Urinary bladder (tissue), 4 donors: ENCODE results near the gene CAPN5. TPM values are rescaled to one million over a fixed set of nuclear protein-coding genes. Genes with fewer than 3 reads are reported as not detected.

ENCODE experiments used
- DNase-seq: peaks from one replicate; pipeline ENCODE4 v3.0.0-alpha.2; 2015; ENCODE audit errors: extremely low spot score
- H3K27ac ChIP-seq: one replicate; pipeline ENCODE4 v1.5.1; 2013; ENCODE audit warnings: low read depth, mild to moderate bottlenecking, moderate library complexity
- H3K36me3 ChIP-seq: one replicate; pipeline ENCODE4 v1.6.1; 2013; ENCODE audit warnings: mild to moderate bottlenecking, moderate library complexity; ENCODE audit not compliant: insufficient read depth
- H3K4me1 ChIP-seq: one replicate; pipeline ENCODE4 v1.6.1; 2013; ENCODE audit warnings: mild to moderate bottlenecking, moderate library complexity; ENCODE audit not compliant: insufficient read depth
- H3K4me3 ChIP-seq: one replicate; pipeline ENCODE4 v1.5.1; 2013; ENCODE audit warnings: low read depth, low read length
- WGBS: extraction: QIAGEN DNeasy Blood & Tissue Kit; methylation state at CpG from one replicate; pipeline ENCODE4 v1.1.7; 2013; 5-methylcytosine and 5-hydroxymethylcytosine counted together
- polyA plus RNA-seq: library from polyadenylated mRNA; stranded (reverse); fragments of 200-250 nt; gene quantifications from one replicate; pipeline ENCODE4 v1.2.3, GENCODE V29; 2013
- total RNA-seq: library from RNA; depleted of rRNA; stranded (reverse); fragments of >200 nt; gene quantifications from one replicate; pipeline ENCODE4 v1.2.3, GENCODE V29; 2014
- donor health status: healthy with polysubstance abuse.
- donor health status: healthy.

The CAPN5 gene
- total and polyA plus RNA-seq, 2 donors = 14.8 to 17.8 TPM

DNA sequence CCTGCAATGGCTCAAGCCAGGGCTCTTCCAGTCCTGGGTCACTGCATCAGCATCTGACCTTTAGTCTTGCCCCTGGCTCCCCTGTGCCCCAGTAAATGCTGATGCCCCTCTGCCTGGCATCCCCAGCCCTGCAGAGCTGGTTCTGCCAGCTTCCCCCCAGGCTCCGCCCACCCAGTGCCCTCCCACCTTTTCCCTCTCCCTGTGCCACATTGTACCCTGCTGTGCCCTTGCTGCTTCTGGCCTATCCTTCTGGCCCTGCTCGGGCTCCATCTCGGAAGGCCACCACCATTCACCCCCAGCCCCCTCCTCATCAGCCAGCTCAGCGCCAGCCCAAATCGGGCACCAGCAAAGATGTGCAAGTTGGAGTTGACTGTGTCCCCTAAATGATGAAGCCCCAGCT lies 7.4 kb downstream of the CAPN5 start:
- DNase-seq = no peak
- Histone ChIP-seq H3K36me3 (no peaks in the 10 kb centered on the region), H3K4me3 (no peak overlapping the region), H3K4me1 (peaks cover 5% of the 10 kb centered on the region), H3K27ac (peak overlapping the region; percentile 91)
- WGBS = 84% methylated on average over 5 of the region's 5 CpGs

DNA sequence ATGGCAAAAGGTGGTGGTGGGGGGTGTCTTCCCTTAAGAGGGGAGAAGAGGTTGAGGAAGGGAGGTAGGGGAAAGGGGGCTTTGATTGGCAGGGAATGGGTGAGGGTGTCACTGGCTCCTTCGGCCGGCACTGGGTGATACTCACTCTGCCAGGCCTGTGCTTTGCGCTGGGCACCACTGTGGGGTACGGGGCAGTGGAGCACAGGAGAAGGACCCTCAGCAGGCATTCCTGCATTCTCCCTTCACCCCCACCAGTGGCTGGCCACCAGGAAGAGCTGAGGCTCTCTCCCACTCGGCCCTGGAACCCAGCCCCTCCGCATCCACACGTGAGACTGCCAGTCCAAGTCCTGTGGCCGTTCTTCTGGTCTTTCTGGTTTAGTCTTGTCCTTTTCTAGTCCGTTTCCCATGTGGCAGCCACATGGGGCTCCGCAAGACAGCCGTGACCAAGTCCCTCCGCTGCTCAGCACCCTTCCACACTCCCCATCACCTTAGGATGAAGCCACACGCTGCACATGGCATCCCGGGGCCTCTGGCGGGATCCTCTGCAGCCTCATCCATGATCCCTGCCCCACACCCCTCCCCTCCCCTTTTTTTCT lies 8.0 kb downstream of the CAPN5 start:
- peaks cover 5% of the 10 kb centered on the region for H3K4me1 ChIP-seq
- DNase-seq = no peak
- H3K36me3 ChIP-seq = no peaks in the 10 kb centered on the region
- WGBS = 77% methylated on average over 15 of the region's 15 CpGs
- H3K4me3 ChIP-seq = no peak overlapping the region
- H3K27ac ChIP-seq = peak overlapping the region; percentile 91

DNA sequence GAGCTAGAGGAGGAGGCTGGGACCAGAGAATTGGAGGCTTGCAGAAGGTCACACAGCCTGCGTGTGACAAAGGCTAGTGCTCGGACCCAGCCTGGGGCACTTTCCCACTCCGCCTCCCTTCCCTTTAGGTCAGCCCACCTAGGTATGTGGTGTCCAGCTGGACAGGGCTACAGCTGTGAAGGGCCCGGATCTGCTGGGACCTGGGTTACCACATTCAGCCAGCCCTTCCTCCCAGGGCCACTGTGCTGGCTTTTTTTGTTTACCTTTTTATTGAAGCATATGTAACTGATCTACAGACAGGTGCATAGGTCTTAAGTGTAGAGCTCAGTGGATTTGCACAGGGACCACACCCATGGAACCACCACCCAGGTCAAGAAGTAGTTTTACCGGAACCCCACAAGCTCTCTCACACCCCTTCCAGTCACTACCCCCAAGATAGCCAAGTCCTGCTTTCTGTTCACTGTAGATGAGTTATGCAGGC lies 8.7 kb downstream of the CAPN5 start:
- Histone ChIP-seq H3K36me3 (no peaks in the 10 kb centered on the region), H3K4me1 (peaks cover 5% of the 10 kb centered on the region), H3K4me3 (no peak overlapping the region), H3K27ac (peak overlapping the region; percentile 25)
- DNase-seq = no peak
- 75% methylated on average over 5 of the region's 5 CpGs for WGBS

DNA sequence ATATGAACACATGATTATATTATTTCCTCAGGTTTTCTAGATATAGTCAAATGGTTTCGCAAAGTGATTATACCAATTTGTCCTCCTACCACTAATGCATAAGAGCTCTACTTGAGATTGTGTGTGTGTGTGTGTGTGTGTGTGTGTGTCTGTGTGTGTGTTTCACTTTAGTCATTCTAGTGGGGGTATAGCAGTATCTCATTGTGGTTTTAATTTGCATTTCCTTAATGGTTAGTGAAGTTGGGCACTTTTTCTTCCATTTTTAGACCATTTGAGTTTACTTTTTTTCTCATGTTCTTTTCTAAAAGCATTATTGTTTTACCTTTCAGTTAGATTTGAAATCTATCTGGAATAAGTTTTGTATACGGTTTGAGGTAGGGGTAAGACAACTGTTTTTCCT lies 12.9 kb downstream of the CAPN5 start:
- 98% methylated on average over 2 of the region's 2 CpGs for WGBS
- peaks cover 2% of the 10 kb centered on the region for H3K4me1 ChIP-seq
- H3K27ac ChIP-seq = no peak overlapping the region
- DNase-seq = no peak
- H3K4me3 ChIP-seq = no peak overlapping the region
- no peaks in the 10 kb centered on the region for H3K36me3 ChIP-seq

DNA sequence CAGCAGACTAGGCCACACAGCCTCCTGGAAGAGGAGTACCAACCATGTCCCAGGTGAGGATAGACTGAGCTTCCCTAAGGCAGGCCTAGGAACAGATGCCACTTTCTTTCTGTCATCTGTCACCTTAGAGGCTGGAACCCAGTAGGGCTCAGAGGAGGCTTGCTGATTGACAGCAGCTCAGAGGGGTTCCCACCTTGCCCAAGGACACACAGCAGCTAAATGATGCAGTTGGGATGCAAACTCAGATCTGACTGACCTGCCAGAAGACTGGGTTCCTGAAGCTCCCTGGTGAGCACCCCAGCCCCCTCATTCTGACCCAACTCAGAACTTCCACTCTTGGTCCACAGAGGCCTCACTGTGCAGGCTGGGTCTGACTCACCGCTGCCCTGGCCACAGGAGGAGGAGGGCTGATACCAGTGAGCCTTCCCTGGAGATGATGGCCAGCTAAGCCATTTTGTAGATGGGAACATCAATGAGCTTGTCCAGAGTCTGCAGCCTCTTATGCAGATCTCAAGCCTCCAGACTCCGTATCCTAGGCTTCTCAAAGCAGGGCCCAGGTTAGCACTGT lies 14.0 kb downstream of the CAPN5 start:
- no peak overlapping the region for H3K4me3 ChIP-seq
- H3K36me3 ChIP-seq = no peaks in the 10 kb centered on the region
- DNase-seq = no peak
- peaks cover 2% of the 10 kb centered on the region for H3K4me1 ChIP-seq
- H3K27ac ChIP-seq = no peak overlapping the region
- 94% methylated on average over 2 of the region's 2 CpGs for WGBS

DNA sequence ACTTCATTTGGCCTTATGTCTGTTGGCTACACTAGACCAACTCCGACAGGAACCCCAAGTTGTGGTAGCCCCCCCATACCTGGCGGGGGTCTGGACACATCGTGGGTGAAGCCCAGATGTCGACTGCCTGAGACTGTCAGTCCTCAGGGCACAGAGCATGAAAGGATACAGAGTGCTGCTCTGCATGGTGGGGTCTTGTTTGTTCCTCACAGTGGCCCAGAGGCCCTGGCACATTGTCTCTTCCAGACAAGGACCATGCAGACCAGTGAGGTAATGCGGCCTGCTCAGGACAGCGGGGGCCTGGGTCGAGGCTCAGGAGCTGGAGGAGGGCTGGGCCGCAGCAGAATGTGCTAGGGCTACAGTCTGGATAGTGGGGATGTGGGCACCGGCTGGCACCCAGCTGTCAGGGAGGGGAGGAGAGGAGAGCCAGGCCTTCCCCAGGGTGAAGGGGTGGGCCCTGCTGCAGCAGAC lies 14.6 kb downstream of the CAPN5 start:
- DNase-seq = no peak
- no peak overlapping the region for H3K4me3 ChIP-seq
- H3K27ac ChIP-seq = no peak overlapping the region
- 90% methylated on average over 9 of the region's 9 CpGs for whole genome bisulfite sequencing
- no peaks in the 10 kb centered on the region for H3K36me3 ChIP-seq
- H3K4me1 ChIP-seq = peaks cover 2% of the 10 kb centered on the region

DNA sequence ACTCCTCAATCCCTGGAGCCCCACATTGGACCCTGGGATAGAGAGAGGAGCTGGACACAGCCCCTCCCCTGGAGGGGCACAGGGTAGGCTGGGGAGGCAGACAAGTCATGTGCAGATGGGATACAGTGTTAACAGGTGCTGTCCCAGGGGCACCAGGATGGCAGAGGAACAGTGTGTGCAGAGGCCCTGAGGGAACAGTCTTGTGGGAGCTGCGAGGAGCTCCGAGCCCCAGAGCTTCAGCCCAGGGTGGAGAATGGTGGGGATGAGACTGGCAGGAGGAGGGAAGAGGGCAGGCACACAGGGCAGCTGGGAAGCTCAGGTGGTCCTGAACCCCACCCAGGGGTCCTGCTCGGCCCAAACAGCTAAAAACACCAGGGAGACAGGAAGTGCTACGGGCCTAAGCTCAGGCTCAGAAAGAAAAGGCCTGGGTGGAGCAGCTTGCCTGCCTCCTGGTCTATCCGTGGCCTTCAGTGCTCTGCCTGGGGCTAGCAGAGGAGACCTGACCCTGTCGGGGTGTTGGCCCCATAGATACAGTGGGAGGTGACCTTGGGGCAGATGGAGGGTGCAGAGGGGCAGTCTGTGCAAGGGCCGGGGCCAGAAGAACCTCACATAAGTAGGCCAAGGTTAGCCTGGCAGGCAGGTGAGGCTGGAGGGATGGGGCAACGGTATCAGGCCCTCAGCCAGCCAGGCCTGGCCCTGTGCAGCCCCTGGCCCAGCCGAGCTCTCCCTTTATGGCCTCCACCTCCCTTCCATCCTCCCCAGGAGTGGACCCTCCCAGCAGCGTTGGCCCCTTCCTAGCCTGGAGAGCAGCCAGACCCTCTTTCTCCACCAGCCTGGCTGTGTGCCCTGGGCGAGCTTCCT lies 15.4 kb downstream of the CAPN5 start:
- no peak overlapping the region for H3K4me3 ChIP-seq

GRCh38 chr11:77082838-77083565 lies 16.2 kb downstream of the CAPN5 start:
- Histone ChIP-seq H3K4me1 (peaks cover 2% of the 10 kb centered on the region), H3K36me3 (no peaks in the 10 kb centered on the region), H3K27ac (peak overlapping the region; percentile 73), H3K4me3 (no peak overlapping the region)
- WGBS = 72% methylated on average over 15 of the region's 15 CpGs
- no peak for DNase-seq

More for the DNA sequence above, 15.4 kb downstream of the CAPN5 start:
- peaks cover 2% of the 10 kb centered on the region for H3K4me1 ChIP-seq
- 64% methylated on average over 11 of the region's 11 CpGs for WGBS
- no peak for DNase-seq
- no peaks in the 10 kb centered on the region for H3K36me3 ChIP-seq
- H3K27ac ChIP-seq = peak overlapping the region; percentile 73

GRCh38 chr11:77083566-77084245 lies 16.9 kb downstream of the CAPN5 start:
- peaks cover 2% of the 10 kb centered on the region for H3K4me1 ChIP-seq
- WGBS = 94% methylated on average over 12 of the region's 12 CpGs
- H3K27ac ChIP-seq = no peak overlapping the region
- no peak overlapping the region for H3K4me3 ChIP-seq
- no peaks in the 10 kb centered on the region for H3K36me3 ChIP-seq
- no peak for DNase-seq

DNA sequence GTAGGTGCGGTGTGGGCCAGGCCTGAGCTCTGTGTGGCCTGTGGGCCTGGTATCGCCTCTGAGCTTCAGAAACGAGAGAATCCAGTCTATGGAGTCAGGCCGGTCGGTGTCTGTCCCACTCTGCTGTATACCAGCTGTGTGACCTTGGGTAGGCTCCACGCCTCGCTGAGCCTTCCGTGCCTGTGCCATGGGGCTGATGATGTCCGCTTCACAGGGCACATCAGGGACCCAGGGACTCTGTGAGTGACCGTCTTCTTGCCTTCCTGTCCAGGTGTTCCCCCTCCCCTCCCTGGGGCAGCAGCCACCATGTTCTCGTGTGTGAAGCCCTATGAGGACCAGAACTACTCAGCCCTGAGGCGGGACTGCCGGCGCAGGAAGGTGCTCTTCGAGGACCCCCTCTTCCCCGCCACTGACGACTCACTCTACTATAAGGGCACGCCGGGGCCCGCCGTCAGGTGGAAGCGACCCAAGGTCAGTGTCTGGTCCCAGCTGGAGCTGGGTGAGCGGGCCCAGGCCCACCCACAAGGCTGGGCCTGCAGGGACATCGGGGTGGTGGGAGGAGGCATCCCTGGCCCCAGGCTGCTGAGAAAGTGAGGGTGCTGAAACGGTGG lies 17.9 kb downstream of the CAPN5 start:
- WGBS = 94% methylated on average over 25 of the region's 25 CpGs
- Histone ChIP-seq H3K27ac (no peak overlapping the region), H3K4me1 (peaks cover 2% of the 10 kb centered on the region), H3K36me3 (no peaks in the 10 kb centered on the region), H3K4me3 (no peak overlapping the region)
- no peak for DNase-seq

GRCh38 chr11:77085652-77086051 lies 18.9 kb downstream of the CAPN5 start:
- H3K4me3 ChIP-seq = no peak overlapping the region
- H3K36me3 ChIP-seq = no peaks in the 10 kb centered on the region
- no peak for DNase-seq
- H3K27ac ChIP-seq = no peak overlapping the region
- H3K4me1 ChIP-seq = peaks cover 2% of the 10 kb centered on the region
- 92% methylated on average over 6 of the region's 6 CpGs for WGBS

- Histone ChIP-seq H3K4me3 (no peak overlapping the region), H3K27ac (peak overlapping the region; percentile 63), H3K4me1 (peaks cover 2% of the 10 kb centered on the region), H3K36me3 (no peaks in the 10 kb centered on the region)
- 81% methylated on average over 23 of the region's 23 CpGs for WGBS
- DNase-seq = no peak
These were observed 20.0 kb downstream of the CAPN5 start for GRCh38 chr11:77086521-77087472.
